Lower leg skin (tissue), 4 donors: ENCODE measurements around the gene HSPA12B. TPM values are rescaled to one million over a fixed set of nuclear protein-coding genes. Genes with fewer than 3 reads are reported as not detected.

ENCODE experiments used
- DNase-seq, 2 donors: peaks; one replicate each; pipeline ENCODE4 v3.0.0-alpha.2; 2019; ENCODE audit warnings: low spot score in 2 of 2
- H3K4me3 ChIP-seq: fragments of 200-600 bp; sonication (generic); 2 replicates; pipeline ENCODE4 v1.5.1; 2017; ENCODE audit warnings: mild to moderate bottlenecking, low read depth; ENCODE audit not compliant: poor library complexity, severe bottlenecking
- POLR2A ChIP-seq, 2 donors: fragments of 450-650 bp; IDR thresholded peaks; one replicate each; pipeline ENCODE4 v1.6.1; 2016 to 2017; ENCODE audit warnings: antibody characterized with exemption in 2 of 2, mild to moderate bottlenecking in 1 of 2, moderate library complexity in 1 of 2
- WGBS, 2 donors: methylation state at CpG; one replicate each; pipeline ENCODE4 v1.1.5; 2018; 5-methylcytosine and 5-hydroxymethylcytosine counted together
- intact Hi-C: fragments of 100-400 bp; cut with DNase I; formaldehyde crosslinking; loops from one replicate; pipeline ENCODE4 v1.15.0; 2023; ENCODE audit warnings: low total_unique reads
- total RNA-seq, 4 donors: library from RNA; depleted of rRNA; stranded (reverse); fragments of >200 nt; gene quantifications; one replicate each; pipeline ENCODE4 v1.1.0, GENCODE V29; 2016
- TF ChIP-seq, protein P1 (sequence below), 3 donors: fragments of 450-650 bp; IDR thresholded peaks; one replicate each; pipeline ENCODE4 v1.5.1; 2016; ENCODE audit warnings: antibody characterized with exemption in 3 of 3, mild to moderate bottlenecking in 3 of 3, moderate library complexity in 2 of 3

Gene HSPA12B
- total RNA-seq, 4 donors from 2014 or later, result 4.0 to 6.0 (median 5.7) TPM

DNA sequence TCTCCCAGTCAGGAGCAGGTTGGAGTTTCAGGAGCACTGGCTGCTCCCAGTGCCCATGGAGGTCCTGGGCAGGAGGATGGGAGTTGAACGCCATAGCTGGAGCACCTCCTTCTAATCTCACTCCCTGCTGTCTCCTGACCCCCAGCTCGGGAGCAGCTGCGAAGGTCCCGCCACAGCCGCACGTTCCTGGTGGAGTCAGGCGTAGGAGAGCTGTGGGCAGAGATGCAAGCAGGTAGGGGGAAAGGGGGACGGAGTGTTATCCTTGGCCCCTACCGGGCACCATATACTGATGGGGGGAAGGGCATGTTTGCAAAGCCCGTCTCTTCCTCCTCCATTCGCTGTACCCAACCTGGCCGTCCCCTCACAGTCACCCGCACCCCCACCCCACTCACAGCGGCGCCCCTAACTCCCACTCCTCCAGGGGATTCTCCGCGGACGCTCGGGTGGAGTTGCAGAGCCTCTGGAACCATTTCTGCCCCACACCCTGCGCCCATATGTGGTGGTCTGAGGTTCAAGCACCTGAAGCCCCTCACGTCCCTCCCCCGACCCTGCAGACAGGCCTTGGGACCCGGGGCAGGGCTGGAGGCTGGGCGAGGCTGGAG, 16.7 kb downstream of the HSPA12B start:
- intact Hi-C loops, result no loop called here
- WGBS, 2 donors, result 81 to 82% methylated on average over 21 to 24 of the region's 24 CpGs

DNA sequence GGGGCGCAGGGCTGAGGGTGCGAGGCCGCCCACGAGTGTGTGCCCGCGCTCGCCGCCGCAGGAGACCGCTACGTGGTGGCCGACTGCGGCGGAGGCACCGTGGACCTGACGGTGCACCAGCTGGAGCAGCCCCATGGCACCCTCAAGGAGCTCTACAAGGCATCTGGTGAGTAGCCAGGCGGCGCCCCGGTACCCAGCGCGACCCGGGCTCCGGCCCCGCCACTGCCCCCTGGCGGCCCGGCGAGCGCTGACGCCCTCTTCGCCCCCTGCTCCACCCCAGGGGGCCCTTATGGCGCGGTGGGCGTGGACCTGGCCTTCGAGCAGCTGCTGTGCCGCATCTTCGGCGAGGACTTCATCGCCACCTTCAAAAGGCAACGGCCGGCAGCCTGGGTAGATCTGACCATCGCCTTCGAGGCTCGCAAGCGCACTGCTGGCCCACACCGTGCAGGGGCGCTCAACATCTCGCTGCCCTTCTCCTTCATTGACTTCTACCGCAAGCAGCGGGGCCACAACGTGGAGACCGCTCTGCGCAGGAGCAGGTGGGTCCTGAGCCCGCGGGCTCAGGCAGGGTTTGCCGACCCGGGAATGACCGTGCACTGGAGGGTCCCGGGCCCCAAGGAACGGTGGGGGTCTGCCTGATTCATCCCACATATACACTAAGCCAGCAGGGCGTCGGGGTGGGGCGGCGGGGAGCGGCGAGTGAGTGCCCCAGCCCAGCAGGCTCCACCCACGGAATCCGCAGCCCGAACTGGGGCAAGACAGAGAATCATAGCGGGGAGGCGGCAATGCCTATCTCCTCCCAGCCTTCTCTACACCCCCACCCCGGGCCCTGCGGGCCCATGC, 17.4 kb downstream of the HSPA12B start:
- no peak overlapping the region for H3K4me3 ChIP-seq
- no peak for DNase-seq
- TF ChIP-seq, protein P1, sequence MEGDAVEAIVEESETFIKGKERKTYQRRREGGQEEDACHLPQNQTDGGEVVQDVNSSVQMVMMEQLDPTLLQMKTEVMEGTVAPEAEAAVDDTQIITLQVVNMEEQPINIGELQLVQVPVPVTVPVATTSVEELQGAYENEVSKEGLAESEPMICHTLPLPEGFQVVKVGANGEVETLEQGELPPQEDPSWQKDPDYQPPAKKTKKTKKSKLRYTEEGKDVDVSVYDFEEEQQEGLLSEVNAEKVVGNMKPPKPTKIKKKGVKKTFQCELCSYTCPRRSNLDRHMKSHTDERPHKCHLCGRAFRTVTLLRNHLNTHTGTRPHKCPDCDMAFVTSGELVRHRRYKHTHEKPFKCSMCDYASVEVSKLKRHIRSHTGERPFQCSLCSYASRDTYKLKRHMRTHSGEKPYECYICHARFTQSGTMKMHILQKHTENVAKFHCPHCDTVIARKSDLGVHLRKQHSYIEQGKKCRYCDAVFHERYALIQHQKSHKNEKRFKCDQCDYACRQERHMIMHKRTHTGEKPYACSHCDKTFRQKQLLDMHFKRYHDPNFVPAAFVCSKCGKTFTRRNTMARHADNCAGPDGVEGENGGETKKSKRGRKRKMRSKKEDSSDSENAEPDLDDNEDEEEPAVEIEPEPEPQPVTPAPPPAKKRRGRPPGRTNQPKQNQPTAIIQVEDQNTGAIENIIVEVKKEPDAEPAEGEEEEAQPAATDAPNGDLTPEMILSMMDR (IDR thresholded peaks at IDR 0.05), result no peak
- TF ChIP-seq POLR2A (IDR thresholded peaks at IDR 0.05), result no peak
- 67 to 73% methylated on average over 34 to 45 of the region's 72 CpGs for WGBS, 2 donors
- intact Hi-C loops, result no loop called here

More for the DNA sequence above, 16.7 kb downstream of the HSPA12B start:
- no peak for DNase-seq
- no peak for TF ChIP-seq POLR2A (IDR thresholded peaks at IDR 0.05)
- TF ChIP-seq, protein P1 (IDR thresholded peaks at IDR 0.05), result no peak
- H3K4me3 ChIP-seq, result no peak overlapping the region

DNA sequence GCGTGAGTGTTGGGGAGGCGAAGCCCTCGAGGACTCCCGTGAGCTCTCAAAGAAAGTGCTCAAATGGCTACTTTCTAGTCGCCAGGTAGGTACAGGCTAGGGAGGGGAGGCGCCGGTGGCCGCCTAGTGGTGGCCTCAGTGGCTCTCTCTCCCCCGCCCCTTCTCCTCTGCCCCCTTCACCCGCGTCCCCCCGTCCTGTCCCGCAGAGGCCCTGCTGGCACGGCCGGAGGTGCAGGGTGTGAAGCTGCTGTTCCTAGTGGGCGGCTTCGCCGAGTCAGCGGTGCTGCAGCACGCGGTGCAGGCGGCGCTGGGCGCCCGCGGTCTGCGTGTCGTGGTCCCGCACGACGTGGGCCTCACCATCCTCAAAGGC, 18.8 kb downstream of the HSPA12B start:
- DNase-seq, result no peak
- H3K4me3 ChIP-seq, result no peak overlapping the region
- TF ChIP-seq POLR2A (IDR thresholded peaks at IDR 0.05), result no peak
- TF ChIP-seq, protein P1 (IDR thresholded peaks at IDR 0.05), result no peak
- intact Hi-C loops, result no loop called here
- WGBS, 2 donors, result 72% methylated on average over 15 to 31 of the region's 31 CpGs

DNA sequence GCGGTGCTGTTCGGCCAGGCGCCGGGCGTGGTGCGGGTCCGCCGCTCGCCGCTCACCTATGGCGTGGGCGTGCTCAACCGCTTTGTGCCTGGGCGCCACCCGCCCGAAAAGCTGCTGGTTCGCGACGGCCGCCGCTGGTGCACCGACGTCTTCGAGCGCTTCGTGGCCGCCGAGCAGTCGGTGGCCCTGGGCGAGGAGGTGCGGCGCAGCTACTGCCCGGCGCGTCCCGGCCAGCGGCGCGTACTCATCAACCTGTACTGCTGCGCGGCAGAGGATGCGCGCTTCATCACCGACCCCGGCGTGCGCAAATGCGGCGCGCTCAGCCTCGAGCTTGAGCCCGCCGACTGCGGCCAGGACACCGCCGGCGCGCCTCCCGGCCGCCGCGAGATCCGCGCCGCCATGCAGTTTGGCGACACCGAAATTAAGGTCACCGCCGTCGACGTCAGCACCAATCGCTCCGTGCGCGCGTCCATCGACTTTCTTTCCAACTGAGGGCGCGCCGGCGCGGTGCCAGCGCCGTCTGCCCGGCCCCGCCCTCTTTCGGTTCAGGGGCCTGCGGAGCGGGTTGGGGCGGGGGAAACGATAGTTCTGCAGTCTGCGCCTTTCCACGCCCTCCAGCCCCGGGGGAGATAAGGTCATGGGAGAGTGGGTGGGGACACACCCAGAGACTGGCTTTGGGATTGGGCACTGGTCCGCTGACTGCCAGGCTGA, 19.3 kb downstream of the HSPA12B start:
- intact Hi-C loops, result no loop called here
- peak in 1 of 2 donors; percentile 62 for DNase-seq
- WGBS, 2 donors, result 47 to 73% methylated on average over 60 to 77 of the region's 95 CpGs
- no peak overlapping the region for H3K4me3 ChIP-seq
- TF ChIP-seq, protein P1 (IDR thresholded peaks at IDR 0.05), result no peak
- TF ChIP-seq POLR2A (IDR thresholded peaks at IDR 0.05), result no peak

DNA sequence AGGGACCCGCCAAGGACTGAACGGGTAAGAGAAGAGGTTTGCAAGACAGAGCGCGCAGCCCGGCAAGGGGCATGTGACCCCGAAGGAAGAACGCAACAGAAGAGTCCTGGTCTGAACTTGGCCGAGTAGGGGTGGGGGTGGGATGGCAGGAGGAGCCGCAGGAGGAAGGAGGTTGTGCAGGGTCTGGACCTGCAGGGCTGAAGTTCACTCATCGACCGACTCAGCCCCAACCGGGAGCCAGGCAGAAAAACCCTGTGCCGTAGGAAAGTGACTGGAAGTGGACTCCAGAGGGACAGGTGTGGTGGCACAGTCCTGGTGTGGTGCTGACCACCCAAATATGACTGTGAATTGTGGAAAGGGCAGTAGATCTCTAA, 19.9 kb downstream of the HSPA12B start:
- H3K4me3 ChIP-seq, result no peak overlapping the region
- DNase-seq, result no peak
- intact Hi-C loops, result no loop called here
- 41 to 45% methylated on average over 13 of the region's 13 CpGs for WGBS, 2 donors
- no peak for TF ChIP-seq POLR2A (IDR thresholded peaks at IDR 0.05)
- TF ChIP-seq, protein P1 (IDR thresholded peaks at IDR 0.05), result no peak
